ENCODE measurements around the gene EIF3L. TPM values are rescaled to one million over a fixed set of nuclear protein-coding genes. Genes with fewer than 3 reads are reported as not detected.
A peak's percentile ranks its signal among the peaks of the same experiment; 100 is the strongest.

The EIF3L gene
- total RNA-seq, 4 donors from 2014 or later = 336 to 538 (median 412) TPM

DNA sequence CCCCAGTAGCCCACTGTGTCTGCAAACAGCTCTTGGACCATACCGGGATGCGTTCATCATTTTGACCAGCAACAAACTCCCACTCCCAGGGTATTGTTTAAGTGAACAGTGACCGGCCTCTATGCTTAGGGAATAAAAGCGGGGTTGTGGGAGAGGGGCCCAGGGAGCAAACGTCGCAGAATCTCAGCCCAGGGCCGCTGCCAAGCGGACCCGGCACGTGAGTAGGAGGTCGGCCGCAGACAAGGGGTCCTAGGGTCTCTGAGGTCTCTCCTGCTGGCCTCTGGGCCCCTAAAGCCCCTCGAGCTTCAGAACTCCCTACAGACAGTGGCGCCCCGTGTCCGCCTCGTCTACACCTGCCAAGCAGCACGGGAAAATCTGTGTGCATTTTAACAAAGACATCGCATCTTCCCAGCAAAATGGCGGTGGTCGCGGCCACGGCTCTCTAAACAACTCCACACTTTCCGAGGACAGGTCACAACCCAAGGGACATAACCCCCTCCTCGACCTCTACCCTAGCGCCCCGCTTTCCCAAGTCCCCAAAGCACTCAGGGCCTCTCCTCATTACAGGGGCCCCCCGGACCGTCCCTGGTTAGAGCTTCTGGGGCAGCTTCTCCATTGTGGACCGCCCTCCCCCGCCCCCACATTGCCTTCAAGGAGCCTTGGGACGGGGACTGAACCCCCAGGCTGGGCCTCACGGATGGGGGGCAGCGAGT, 45.4 kb upstream of the EIF3L start:
- no peak for ATAC-seq
- Histone ChIP-seq H3K27ac (peak overlapping the region in 3 of 4 donors; percentile 80 to 96 (median 93)), H3K4me1 (peaks cover 0 to 64% (median 24%) of the 10 kb centered on the region in 3 donors), H3K9me3 (no peaks in the 10 kb centered on the region), H3K4me3 (peak overlapping the region in 1 of 2 donors; percentile 71), H3K36me3 (no peaks in the 10 kb centered on the region), H3K27me3 (no peaks in the 10 kb centered on the region)
- TF ChIP-seq EP300 (IDR thresholded peaks at IDR 0.05) = no peak
- TF ChIP-seq POLR2AphosphoS5 (IDR thresholded peaks at IDR 0.05) = no peak
- TF ChIP-seq POLR2A (IDR thresholded peaks at IDR 0.05) = no peak
- TF ChIP-seq, protein P1, sequence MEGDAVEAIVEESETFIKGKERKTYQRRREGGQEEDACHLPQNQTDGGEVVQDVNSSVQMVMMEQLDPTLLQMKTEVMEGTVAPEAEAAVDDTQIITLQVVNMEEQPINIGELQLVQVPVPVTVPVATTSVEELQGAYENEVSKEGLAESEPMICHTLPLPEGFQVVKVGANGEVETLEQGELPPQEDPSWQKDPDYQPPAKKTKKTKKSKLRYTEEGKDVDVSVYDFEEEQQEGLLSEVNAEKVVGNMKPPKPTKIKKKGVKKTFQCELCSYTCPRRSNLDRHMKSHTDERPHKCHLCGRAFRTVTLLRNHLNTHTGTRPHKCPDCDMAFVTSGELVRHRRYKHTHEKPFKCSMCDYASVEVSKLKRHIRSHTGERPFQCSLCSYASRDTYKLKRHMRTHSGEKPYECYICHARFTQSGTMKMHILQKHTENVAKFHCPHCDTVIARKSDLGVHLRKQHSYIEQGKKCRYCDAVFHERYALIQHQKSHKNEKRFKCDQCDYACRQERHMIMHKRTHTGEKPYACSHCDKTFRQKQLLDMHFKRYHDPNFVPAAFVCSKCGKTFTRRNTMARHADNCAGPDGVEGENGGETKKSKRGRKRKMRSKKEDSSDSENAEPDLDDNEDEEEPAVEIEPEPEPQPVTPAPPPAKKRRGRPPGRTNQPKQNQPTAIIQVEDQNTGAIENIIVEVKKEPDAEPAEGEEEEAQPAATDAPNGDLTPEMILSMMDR (IDR thresholded peaks at IDR 0.05) = no peak
- WGBS, 2 donors (ENCODE audit: low coverage in 1 of 2) = 68% methylated on average over 5 of the region's 34 CpGs; no CpG with 5 or more reads in 1 of the 2 donors

DNA sequence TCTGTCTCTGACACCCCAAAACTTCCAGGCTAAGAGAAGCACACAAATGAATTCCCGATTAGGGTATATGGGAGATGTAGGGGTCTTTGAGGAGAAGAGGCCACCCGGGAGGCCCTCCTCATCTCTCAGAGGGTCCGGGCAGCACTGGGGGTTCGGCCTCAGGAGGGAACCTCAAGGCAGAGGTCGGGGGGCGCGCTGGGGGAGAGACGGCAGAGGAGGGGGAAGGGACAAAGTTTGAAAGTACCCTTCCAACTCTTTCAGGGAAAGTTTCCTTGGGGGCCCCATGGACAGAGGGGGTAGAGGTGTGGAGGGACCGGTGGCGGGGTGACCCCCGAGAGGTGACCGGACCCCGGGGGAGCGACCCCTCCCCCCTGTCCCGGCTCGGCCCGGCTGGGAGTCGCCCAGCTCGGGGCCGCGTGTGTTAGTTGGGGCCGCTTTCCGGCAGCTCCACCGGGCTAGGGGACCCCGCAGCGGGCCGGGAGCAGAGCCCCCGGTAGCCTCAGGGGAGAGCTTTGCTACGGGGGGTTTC, 44.8 kb upstream of the EIF3L start:
- ATAC-seq = no peak
- TF ChIP-seq, protein P1 (IDR thresholded peaks at IDR 0.05) = no peak
- TF ChIP-seq POLR2AphosphoS5 (IDR thresholded peaks at IDR 0.05) (no peak), POLR2A (IDR thresholded peaks at IDR 0.05) (no peak), EP300 (IDR thresholded peaks at IDR 0.05) (no peak)
- WGBS, 2 donors (ENCODE audit: low coverage in 1 of 2) = 0% methylated on average over 4 to 6 of the region's 29 CpGs
- Histone ChIP-seq H3K9me3 (no peaks in the 10 kb centered on the region), H3K4me3 (peak overlapping the region; percentile 66 to 71), H3K27me3 (no peaks in the 10 kb centered on the region), H3K27ac (peak overlapping the region; percentile 36 to 96 (median 86)), H3K36me3 (no peaks in the 10 kb centered on the region), H3K4me1 (peaks cover 0 to 70% (median 24%) of the 10 kb centered on the region in 3 donors)

DNA sequence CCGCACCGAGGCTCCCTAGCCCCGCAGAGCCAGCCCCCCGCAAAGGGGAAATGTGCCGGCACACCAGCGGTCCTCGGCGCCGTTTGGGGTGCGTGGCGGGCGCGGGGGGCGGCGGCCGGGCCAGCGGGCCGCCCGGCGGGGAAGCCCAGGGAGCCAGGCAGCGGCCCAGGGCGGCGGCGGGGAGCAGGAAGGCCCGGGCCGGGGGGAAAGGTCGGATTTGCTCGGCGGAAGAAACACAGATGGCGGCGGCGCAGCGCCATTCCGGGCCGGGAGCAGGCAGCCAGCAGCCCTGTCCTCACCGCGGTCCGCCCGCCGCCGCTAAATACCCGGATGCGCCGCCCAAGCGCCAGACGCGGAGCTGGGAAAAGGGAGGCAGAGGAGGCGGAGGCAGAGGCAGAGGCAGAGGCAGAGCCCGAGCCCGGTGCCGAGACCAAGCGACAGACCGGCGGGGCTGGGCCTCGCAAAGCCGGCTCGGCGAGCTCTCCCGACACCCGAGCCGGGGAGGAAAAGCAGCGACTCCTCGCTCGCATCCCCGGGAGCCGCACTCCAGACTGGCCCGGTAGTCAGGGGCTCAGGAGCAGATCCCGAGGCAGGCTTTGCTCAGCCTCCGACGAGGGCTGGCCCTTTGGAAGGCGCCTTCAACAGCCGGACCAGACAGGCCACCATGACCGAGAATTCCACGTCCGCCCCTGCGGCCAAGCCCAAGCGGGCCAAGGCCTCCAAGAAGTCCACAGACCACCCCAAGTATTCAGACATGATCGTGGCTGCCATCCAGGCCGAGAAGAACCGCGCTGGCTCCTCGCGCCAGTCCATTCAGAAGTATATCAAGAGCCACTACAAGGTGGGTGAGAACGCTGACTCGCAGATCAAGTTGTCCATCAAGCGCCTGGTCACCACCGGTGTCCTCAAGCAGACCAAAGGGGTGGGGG, 44.1 kb upstream of the EIF3L start:
- ATAC-seq = peak; percentile 75
- 4 to 17% methylated on average over 2 to 5 of the region's 87 CpGs for WGBS, 2 donors (ENCODE audit: low coverage in 1 of 2)
- no peaks in the 10 kb centered on the region for H3K9me3 ChIP-seq
- H3K4me1 ChIP-seq = peaks cover 0 to 77% (median 24%) of the 10 kb centered on the region in 3 donors
- no peaks in the 10 kb centered on the region for H3K27me3 ChIP-seq
- peak overlapping the region; percentile 80 to 96 (median 89) for H3K27ac ChIP-seq
- no peak for TF ChIP-seq EP300 (IDR thresholded peaks at IDR 0.05)
- TF ChIP-seq POLR2A (IDR thresholded peaks at IDR 0.05) = peak; percentile 94 to 95
- TF ChIP-seq POLR2AphosphoS5 (IDR thresholded peaks at IDR 0.05) = peak; percentile 96
- TF ChIP-seq, protein P1 (IDR thresholded peaks at IDR 0.05) = peak in 1 of 4 experiments; percentile 5
- H3K4me3 ChIP-seq = peak overlapping the region; percentile 66 to 71
- no peaks in the 10 kb centered on the region for H3K36me3 ChIP-seq

DNA sequence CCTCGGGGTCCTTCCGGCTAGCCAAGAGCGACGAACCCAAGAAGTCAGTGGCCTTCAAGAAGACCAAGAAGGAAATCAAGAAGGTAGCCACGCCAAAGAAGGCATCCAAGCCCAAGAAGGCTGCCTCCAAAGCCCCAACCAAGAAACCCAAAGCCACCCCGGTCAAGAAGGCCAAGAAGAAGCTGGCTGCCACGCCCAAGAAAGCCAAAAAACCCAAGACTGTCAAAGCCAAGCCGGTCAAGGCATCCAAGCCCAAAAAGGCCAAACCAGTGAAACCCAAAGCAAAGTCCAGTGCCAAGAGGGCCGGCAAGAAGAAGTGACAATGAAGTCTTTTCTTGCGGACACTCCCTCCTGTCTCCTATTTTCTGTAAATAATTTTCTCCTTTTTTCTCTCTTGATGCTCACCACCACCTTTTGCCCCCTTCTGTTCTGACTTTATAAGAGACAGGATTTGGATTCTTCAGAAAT, 43.4 kb upstream of the EIF3L start:
- no peaks in the 10 kb centered on the region for H3K9me3 ChIP-seq
- no peaks in the 10 kb centered on the region for H3K27me3 ChIP-seq
- H3K4me1 ChIP-seq = peaks cover 0 to 79% (median 24%) of the 10 kb centered on the region in 3 donors
- no peaks in the 10 kb centered on the region for H3K36me3 ChIP-seq
- no peak for ATAC-seq
- WGBS, 2 donors (ENCODE audit: low coverage in 1 of 2) = 23 to 35% methylated on average over 6 to 8 of the region's 10 CpGs
- H3K4me3 ChIP-seq = peak overlapping the region; percentile 66 to 71
- peak overlapping the region; percentile 80 to 96 (median 89) for H3K27ac ChIP-seq
- TF ChIP-seq POLR2AphosphoS5 (IDR thresholded peaks at IDR 0.05) = no peak
- TF ChIP-seq, protein P1 (IDR thresholded peaks at IDR 0.05) = no peak
- no peak for TF ChIP-seq POLR2A (IDR thresholded peaks at IDR 0.05)
- TF ChIP-seq EP300 (IDR thresholded peaks at IDR 0.05) = no peak

Measured in gastroesophageal sphincter (tissue), 4 donors.